SK-N-SH (cell line): Measurements from ENCODE around the gene DAPP1.

Experiments
- PBX3 ChIP-seq: IDR thresholded peaks from 2 replicates; pipeline ENCODE4; 2012
- TAF1 ChIP-seq: IDR thresholded peaks from 2 replicates; pipeline ENCODE4 v1.6.1; 2012; ENCODE audit warnings: low read depth, mild to moderate bottlenecking, low read length, moderate library complexity, borderline replicate concordance

GRCh38 chr4:99894998-99895397 lies 78.4 kb downstream of the DAPP1 start:
- no peak for TF ChIP-seq PBX3
- TF ChIP-seq TAF1: no peak
